Cardiac muscle cell (in vitro differentiated cells and primary cell): Measurements from ENCODE around the gene COL27A1. TPM values are rescaled to one million over a fixed set of nuclear protein-coding genes. Genes with fewer than 3 reads are reported as not detected.

Source experiments
- DNase-seq, 2 donors: peaks; one replicate each; pipeline versions ENCODE4 v3.0.0 to v3.0.0-alpha.2; 2010 to 2017; ENCODE audit warnings: low read depth in 1 of 2, low spot score in 1 of 2
- H3K27ac ChIP-seq: fragments of 200-600 bp; sonication (generic); 2 replicates; pipeline ENCODE4 v1.5.1; 2016
- H3K27me3 ChIP-seq: fragments of 200-600 bp; sonication (generic); 2 replicates; pipeline ENCODE4 v1.6.0; 2016; ENCODE audit warnings: control low read depth
- H3K36me3 ChIP-seq: fragments of 200-600 bp; sonication (generic); 2 replicates; pipeline ENCODE4 v1.5.1; 2016; ENCODE audit warnings: control low read depth
- H3K4me1 ChIP-seq: fragments of 200-600 bp; sonication (generic); 2 replicates; pipeline ENCODE4 v1.8.1; 2017; ENCODE audit warnings: low read depth, mild to moderate bottlenecking, mixed run types
- H3K4me3 ChIP-seq: fragments of 200-600 bp; sonication (generic); 2 replicates; pipeline ENCODE4 v1.5.1; 2016; ENCODE audit warnings: mild to moderate bottlenecking
- H3K9me3 ChIP-seq: fragments of 200-600 bp; sonication (generic); 2 replicates; pipeline ENCODE4 v1.5.1; 2017; ENCODE audit warnings: low read depth, mild to moderate bottlenecking, control low read depth
- polyA plus RNA-seq: library from polyadenylated mRNA; unstranded; fragments of >200 nt; fragmentation: Nextera tagmentation; extraction: Ambion mirVana; gene quantifications from 2 replicates; pipeline ENCODE4 v1.2.1, GENCODE V29; 2016
- total RNA-seq: library from RNA; depleted of rRNA; stranded (reverse); fragments of >200 nt; gene quantifications from 2 replicates; pipeline ENCODE4 v1.2.3, GENCODE V29; 2016
- TF ChIP-seq, protein P1 (sequence below): IDR thresholded peaks from 2 replicates; pipeline ENCODE4 v1.5.1; 2012; ENCODE audit warnings: low read depth, mild to moderate bottlenecking, low read length

COL27A1 gene
- total and polyA plus RNA-seq, 2 experiments from 2014 or later = 12.2 to 19.2 TPM

DNA sequence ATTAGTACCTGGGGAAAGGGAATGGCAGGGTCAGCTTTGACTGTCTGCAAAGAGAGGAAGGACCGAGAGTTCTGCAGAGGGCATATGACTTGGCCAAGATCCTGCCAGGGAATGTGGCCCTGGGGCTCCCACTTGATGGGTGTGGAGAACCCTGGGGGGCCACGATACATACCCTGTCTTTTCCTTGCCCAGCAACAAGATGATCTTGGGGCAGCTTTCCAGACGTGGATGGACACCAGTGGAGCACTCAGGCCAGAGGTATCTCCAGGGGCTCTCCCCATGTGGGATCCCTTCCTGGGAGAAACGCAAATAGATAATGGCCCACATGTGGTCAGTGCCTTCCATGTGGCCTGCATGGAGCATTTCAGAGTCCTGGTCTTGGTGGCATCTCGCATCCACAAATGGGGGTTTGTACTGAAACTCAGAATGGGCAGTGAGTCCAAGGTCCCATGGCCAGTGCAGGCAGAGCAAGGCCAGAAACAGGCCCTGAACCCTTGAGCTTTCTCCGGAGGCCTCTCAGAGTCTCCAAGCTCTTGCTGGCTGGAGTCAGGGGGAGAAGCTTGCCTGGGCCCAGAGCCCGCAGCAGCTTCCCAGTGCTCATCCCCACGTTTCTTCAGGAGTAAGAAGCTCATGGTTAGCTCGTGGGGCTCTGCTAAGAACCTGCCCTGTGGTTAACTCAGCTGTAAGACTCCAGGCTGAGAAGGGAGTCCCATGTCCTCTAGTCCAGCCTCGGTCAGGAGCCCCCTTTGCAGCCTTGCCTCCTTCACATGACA lies 149.3 kb downstream of the COL27A1 start:
- DNase-seq = no peak
- H3K4me1 ChIP-seq = no peaks in the 10 kb centered on the region
- TF ChIP-seq, protein P1, sequence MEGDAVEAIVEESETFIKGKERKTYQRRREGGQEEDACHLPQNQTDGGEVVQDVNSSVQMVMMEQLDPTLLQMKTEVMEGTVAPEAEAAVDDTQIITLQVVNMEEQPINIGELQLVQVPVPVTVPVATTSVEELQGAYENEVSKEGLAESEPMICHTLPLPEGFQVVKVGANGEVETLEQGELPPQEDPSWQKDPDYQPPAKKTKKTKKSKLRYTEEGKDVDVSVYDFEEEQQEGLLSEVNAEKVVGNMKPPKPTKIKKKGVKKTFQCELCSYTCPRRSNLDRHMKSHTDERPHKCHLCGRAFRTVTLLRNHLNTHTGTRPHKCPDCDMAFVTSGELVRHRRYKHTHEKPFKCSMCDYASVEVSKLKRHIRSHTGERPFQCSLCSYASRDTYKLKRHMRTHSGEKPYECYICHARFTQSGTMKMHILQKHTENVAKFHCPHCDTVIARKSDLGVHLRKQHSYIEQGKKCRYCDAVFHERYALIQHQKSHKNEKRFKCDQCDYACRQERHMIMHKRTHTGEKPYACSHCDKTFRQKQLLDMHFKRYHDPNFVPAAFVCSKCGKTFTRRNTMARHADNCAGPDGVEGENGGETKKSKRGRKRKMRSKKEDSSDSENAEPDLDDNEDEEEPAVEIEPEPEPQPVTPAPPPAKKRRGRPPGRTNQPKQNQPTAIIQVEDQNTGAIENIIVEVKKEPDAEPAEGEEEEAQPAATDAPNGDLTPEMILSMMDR = no peak
- no peaks in the 10 kb centered on the region for H3K27me3 ChIP-seq
- H3K4me3 ChIP-seq = no peak overlapping the region
- no peak overlapping the region for H3K27ac ChIP-seq
- H3K9me3 ChIP-seq = no peaks in the 10 kb centered on the region
- H3K36me3 ChIP-seq = no peaks in the 10 kb centered on the region

GRCh38 chr9:114307899-114308267 lies 152.5 kb downstream of the COL27A1 start:
- no peaks in the 10 kb centered on the region for H3K4me1 ChIP-seq
- peak in 1 of 2 donors; percentile 37 for DNase-seq
- H3K27me3 ChIP-seq = no peaks in the 10 kb centered on the region
- no peaks in the 10 kb centered on the region for H3K9me3 ChIP-seq
- TF ChIP-seq, protein P1 = no peak
- H3K4me3 ChIP-seq = no peak overlapping the region
- no peak overlapping the region for H3K27ac ChIP-seq
- no peaks in the 10 kb centered on the region for H3K36me3 ChIP-seq

- Histone ChIP-seq H3K4me1 (no peaks in the 10 kb centered on the region), H3K4me3 (no peak overlapping the region), H3K9me3 (no peaks in the 10 kb centered on the region), H3K36me3 (no peaks in the 10 kb centered on the region), H3K27ac (no peak overlapping the region), H3K27me3 (no peaks in the 10 kb centered on the region)
- DNase-seq = no peak
- TF ChIP-seq, protein P1 = no peak
Observed at GRCh38 chr9:114308361-114308950, 153.1 kb downstream of the COL27A1 start.

DNA sequence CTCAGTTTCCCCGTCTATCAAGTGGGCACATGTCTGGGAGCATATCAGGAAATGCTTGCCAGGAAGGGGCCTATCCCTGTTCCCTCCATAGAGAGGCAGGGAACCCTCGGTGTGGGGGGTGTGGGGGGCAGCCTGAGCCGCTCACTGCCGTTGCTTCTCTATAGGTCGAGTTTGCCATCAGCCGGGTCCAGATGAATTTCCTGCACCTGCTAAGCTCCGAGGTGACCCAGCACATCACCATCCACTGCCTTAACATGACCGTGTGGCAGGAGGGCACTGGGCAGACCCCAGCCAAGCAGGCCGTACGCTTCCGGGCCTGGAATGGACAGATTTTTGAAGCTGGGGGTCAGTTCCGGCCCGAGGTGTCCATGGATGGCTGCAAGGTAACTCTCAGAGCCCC lies 153.8 kb downstream of the COL27A1 start:
- Histone ChIP-seq H3K27me3 (no peaks in the 10 kb centered on the region), H3K4me3 (no peak overlapping the region), H3K4me1 (no peaks in the 10 kb centered on the region), H3K9me3 (no peaks in the 10 kb centered on the region), H3K27ac (no peak overlapping the region), H3K36me3 (no peaks in the 10 kb centered on the region)
- no peak for DNase-seq
- TF ChIP-seq, protein P1 = no peak

DNA sequence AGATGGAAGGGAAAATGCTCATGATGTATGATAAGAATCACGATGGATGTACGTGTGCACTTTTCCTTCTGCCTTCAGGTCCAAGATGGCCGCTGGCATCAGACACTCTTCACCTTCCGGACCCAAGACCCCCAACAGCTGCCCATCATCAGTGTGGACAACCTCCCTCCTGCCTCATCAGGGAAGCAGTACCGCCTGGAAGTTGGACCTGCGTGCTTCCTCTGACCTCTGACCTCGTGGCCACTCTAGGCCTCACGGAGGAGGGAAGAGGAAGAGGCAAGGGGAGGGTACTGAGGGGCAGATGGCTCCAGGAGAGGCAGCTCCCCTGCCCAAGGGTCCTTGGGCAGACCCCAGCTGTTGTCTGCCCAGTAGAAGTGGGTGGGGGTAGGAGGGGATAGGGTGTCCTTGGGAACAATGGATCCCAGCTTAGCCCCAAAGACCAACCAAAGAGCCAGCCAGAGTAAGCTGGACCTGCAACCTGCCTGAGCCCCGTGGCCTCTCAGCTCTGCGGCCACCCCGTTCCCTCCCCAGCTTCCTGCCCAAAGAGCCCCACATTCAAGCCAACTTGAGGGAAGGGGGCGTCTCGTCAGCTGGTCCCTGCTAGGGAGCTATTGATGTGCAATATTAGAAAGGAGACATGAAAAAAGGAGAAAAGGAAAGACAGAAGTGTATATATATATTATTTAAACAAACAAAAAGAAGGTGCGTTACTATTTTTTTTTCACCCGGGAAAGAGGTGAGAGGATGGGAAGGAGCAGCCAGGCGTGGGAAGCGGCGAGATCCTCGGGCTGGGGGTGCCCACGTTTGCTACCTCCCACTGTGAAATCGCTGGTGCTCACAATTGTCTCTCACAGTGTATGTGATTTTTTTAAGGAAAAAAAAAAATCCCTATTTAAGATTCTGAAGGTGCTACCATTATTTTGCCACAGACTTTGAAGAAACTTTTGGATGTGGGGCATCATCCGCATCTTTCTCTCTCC lies 155.4 kb downstream of the COL27A1 start:
- no peak overlapping the region for H3K27ac ChIP-seq
- TF ChIP-seq, protein P1 = no peak
- no peaks in the 10 kb centered on the region for H3K9me3 ChIP-seq
- no peaks in the 10 kb centered on the region for H3K36me3 ChIP-seq
- H3K4me3 ChIP-seq = no peak overlapping the region
- H3K4me1 ChIP-seq = no peaks in the 10 kb centered on the region
- no peak for DNase-seq
- H3K27me3 ChIP-seq = no peaks in the 10 kb centered on the region
